ENCODE measurements around the gene PIP5K1B. TPM values are rescaled to one million over a fixed set of nuclear protein-coding genes. Genes with fewer than 3 reads are reported as not detected.

PIP5K1B gene
- total and polyA plus RNA-seq, 2 of the 13 experiments (the other 11 are each of a cell fraction or from before 2014, with no cell fraction given), result 15.8 to 17.5 TPM

GRCh38 chr9:68969538-68969937 is 264.5 kb downstream of the PIP5K1B start (continued):
- TF ChIP-seq THAP9 (CRISPR knock-in tag; IDR thresholded peaks at IDR 0.05; ENCODE audit: borderline replicate concordance) (no peak), ZNF800 (CRISPR knock-in tag; IDR thresholded peaks at IDR 0.05) (no peak), SNAPC5 (CRISPR knock-in tag; IDR thresholded peaks at IDR 0.05; ENCODE audit: borderline replicate concordance) (no peak), ZBTB4 (CRISPR knock-in tag; IDR thresholded peaks at IDR 0.05; ENCODE audit: borderline replicate concordance) (no peak), ATF5 (CRISPR knock-in tag; IDR thresholded peaks at IDR 0.05; ENCODE audit: low read depth) (no peak), NR2C2 (CRISPR knock-in tag; IDR thresholded peaks at IDR 0.05; ENCODE audit: borderline replicate concordance) (no peak), RBAK (CRISPR knock-in tag; IDR thresholded peaks at IDR 0.05) (no peak), ZZZ3 (CRISPR knock-in tag; IDR thresholded peaks at IDR 0.05; ENCODE audit: borderline replicate concordance) (no peak), ZSCAN9 (CRISPR knock-in tag; IDR thresholded peaks at IDR 0.05; ENCODE audit: borderline replicate concordance) (peak; percentile 56), ZNF703 (CRISPR knock-in tag; IDR thresholded peaks at IDR 0.05; ENCODE audit: borderline replicate concordance) (no peak), BCLAF1 (IDR thresholded peaks at IDR 0.05) (no peak), LCORL (IDR thresholded peaks at IDR 0.05) (no peak), LCORL (CRISPR knock-in tag; IDR thresholded peaks at IDR 0.05) (no peak), GATA4 (IDR thresholded peaks at IDR 0.05; ENCODE audit: borderline replicate concordance, low read depth) (peak; percentile 94; the same call in 1 of the 2 replicates), NKX3-1 (CRISPR knock-in tag; IDR thresholded peaks at IDR 0.05) (peak; percentile 24; the same call in 1 of the 2 replicates), YEATS4 (CRISPR knock-in tag; IDR thresholded peaks at IDR 0.05; ENCODE audit: borderline replicate concordance) (no peak), KAT2B (IDR thresholded peaks at IDR 0.05; ENCODE audit: borderline replicate concordance, low read depth, low read length) (no peak), ASH2L (IDR thresholded peaks at IDR 0.05; ENCODE audit: insufficient read length, low read depth, low read length) (peak; percentile 48)
